Mesendoderm (in vitro differentiated cells): ENCODE results near the gene MLLT3.

Experiments used
- DNase-seq: peaks from one replicate; pipeline ENCODE4 v3.0.0; 2013
- H2AK5ac ChIP-seq: 2 replicates; pipeline ENCODE4 v1.6.1; 2013; ENCODE audit warnings: low read length, inconsistent platforms
- H2BK120ac ChIP-seq: 2 replicates; pipeline ENCODE4 v1.6.1; 2013; ENCODE audit warnings: low read depth, mild to moderate bottlenecking, low read length, moderate library complexity, mixed read lengths
- H2BK15ac ChIP-seq: replicated peaks from 2 replicates; pipeline ENCODE4 v1.6.1; 2013; ENCODE audit warnings: low read depth, mild to moderate bottlenecking, moderate library complexity
- H2BK5ac ChIP-seq: 2 replicates; pipeline ENCODE4 v1.6.1; 2013; ENCODE audit warnings: low read length, inconsistent platforms
- H3K18ac ChIP-seq: 2 replicates; pipeline ENCODE4 v1.6.1; 2013; ENCODE audit warnings: mild to moderate bottlenecking, low read length, mixed read lengths
- H3K23ac ChIP-seq: one replicate; pipeline ENCODE4 v1.6.1; 2013; ENCODE audit warnings: low read length
- H3K27ac ChIP-seq: 2 replicates; pipeline ENCODE4 v1.5.1; 2013; ENCODE audit warnings: low read depth, mild to moderate bottlenecking, inconsistent platforms, low read length, moderate library complexity
- H3K27me3 ChIP-seq: 2 replicates; pipeline ENCODE4 v1.6.1; 2013; ENCODE audit warnings: low read length, control low read depth, mild to moderate bottlenecking, inconsistent platforms; ENCODE audit not compliant: insufficient read depth, poor library complexity
- H3K36me3 ChIP-seq: 2 replicates; pipeline ENCODE4 v1.6.1; 2013; ENCODE audit warnings: low read length, inconsistent platforms; ENCODE audit not compliant: control insufficient read depth, insufficient read depth
- H3K4ac ChIP-seq: one replicate; pipeline ENCODE4 v1.6.1; 2013; ENCODE audit warnings: low read depth, mild to moderate bottlenecking, low read length, moderate library complexity
- H3K4me1 ChIP-seq: 2 replicates; pipeline ENCODE4 v1.6.1; 2013; ENCODE audit warnings: low read depth, low read length, inconsistent platforms; ENCODE audit not compliant: control insufficient read depth
- H3K4me2 ChIP-seq: 2 replicates; pipeline ENCODE4 v1.6.1; 2013; ENCODE audit warnings: low read length
- H3K4me3 ChIP-seq: 2 replicates; pipeline ENCODE4 v1.5.1; 2013; ENCODE audit warnings: mild to moderate bottlenecking, low read length
- H3K56ac ChIP-seq: one replicate; pipeline ENCODE4 v1.6.1; 2013; ENCODE audit warnings: low read length
- H3K79me1 ChIP-seq: 2 replicates; pipeline ENCODE4 v1.6.1; 2013; ENCODE audit warnings: low read length, inconsistent platforms
- H3K79me2 ChIP-seq: 2 replicates; pipeline ENCODE4 v1.6.1; 2013; ENCODE audit warnings: mild to moderate bottlenecking, low read length; ENCODE audit not compliant: control insufficient read depth, insufficient read depth
- H3K9ac ChIP-seq: 2 replicates; pipeline ENCODE4 v1.6.1; 2013; ENCODE audit warnings: low read length, inconsistent platforms
- H4K5ac ChIP-seq: one replicate; pipeline ENCODE4 v1.6.1; 2013; ENCODE audit warnings: low read length
- H4K8ac ChIP-seq: one replicate; pipeline ENCODE4 v1.6.1; 2013; ENCODE audit warnings: low read depth, mild to moderate bottlenecking, control low read depth, low read length, moderate library complexity
- WGBS: extraction: QIAGEN DNeasy Blood & Tissue Kit; methylation state at CpG from one replicate; pipeline ENCODE4 v1.1.7; 2013; ENCODE audit warnings: low lambda C conversion rate, missing lambda C conversion rate; ENCODE audit not compliant: insufficient coverage; ENCODE audit errors: extremely low coverage; 5-methylcytosine and 5-hydroxymethylcytosine counted together

Gene MLLT3

GRCh38 chr9:20476912-20477521, 145.3 kb downstream of the MLLT3 start:
- H2BK15ac ChIP-seq, result no peak overlapping the region
- no peak overlapping the region for H3K27ac ChIP-seq
- no peaks in the 10 kb centered on the region for H3K79me2 ChIP-seq
- H2BK120ac ChIP-seq, result no peak overlapping the region
- WGBS, result no CpG with 5 or more reads among the region's 2 CpGs
- no peak overlapping the region for H2AK5ac ChIP-seq
- H3K9ac ChIP-seq, result no peak overlapping the region
- no peaks in the 10 kb centered on the region for H3K27me3 ChIP-seq
- no peak overlapping the region for H4K8ac ChIP-seq
- H3K56ac ChIP-seq, result no peak overlapping the region
- no peak overlapping the region for H3K4me2 ChIP-seq
- no peak overlapping the region for H3K4me3 ChIP-seq
- peaks cover 2% of the 10 kb centered on the region for H3K4me1 ChIP-seq
- no peaks in the 10 kb centered on the region for H3K79me1 ChIP-seq
- no peak overlapping the region for H3K18ac ChIP-seq
- no peak overlapping the region for H2BK5ac ChIP-seq
- no peak overlapping the region for H4K5ac ChIP-seq
- no peak overlapping the region for H3K23ac ChIP-seq
- no peak for DNase-seq
- H3K36me3 ChIP-seq, result no peaks in the 10 kb centered on the region
- H3K4ac ChIP-seq, result no peak overlapping the region

- Histone ChIP-seq H2AK5ac (no peak overlapping the region), H3K4ac (no peak overlapping the region), H3K27ac (no peak overlapping the region), H2BK15ac (no peak overlapping the region), H3K9ac (no peak overlapping the region), H3K18ac (no peak overlapping the region), H3K79me1 (no peaks in the 10 kb centered on the region), H3K4me2 (no peak overlapping the region), H3K4me1 (peaks cover 2% of the 10 kb centered on the region), H3K79me2 (no peaks in the 10 kb centered on the region), H4K8ac (no peak overlapping the region), H3K4me3 (no peak overlapping the region), H3K36me3 (no peaks in the 10 kb centered on the region), H2BK120ac (no peak overlapping the region), H4K5ac (no peak overlapping the region), H3K56ac (no peak overlapping the region), H3K27me3 (no peaks in the 10 kb centered on the region), H3K23ac (no peak overlapping the region), H2BK5ac (no peak overlapping the region)
- WGBS, result no CpG with 5 or more reads among the region's 5 CpGs
- no peak for DNase-seq
Observed at GRCh38 chr9:20474496-20474895, 147.8 kb downstream of the MLLT3 start.

- Histone ChIP-seq H3K4me1 (peaks cover 2% of the 10 kb centered on the region), H3K56ac (no peak overlapping the region), H3K27me3 (no peaks in the 10 kb centered on the region), H3K4ac (no peak overlapping the region), H3K79me2 (no peaks in the 10 kb centered on the region), H3K23ac (no peak overlapping the region), H4K5ac (no peak overlapping the region), H2BK15ac (no peak overlapping the region), H4K8ac (no peak overlapping the region), H2BK120ac (no peak overlapping the region), H3K18ac (no peak overlapping the region), H3K27ac (no peak overlapping the region), H2AK5ac (no peak overlapping the region), H2BK5ac (no peak overlapping the region), H3K4me3 (no peak overlapping the region), H3K9ac (no peak overlapping the region), H3K79me1 (no peaks in the 10 kb centered on the region), H3K36me3 (no peaks in the 10 kb centered on the region), H3K4me2 (no peak overlapping the region)
- DNase-seq, result no peak
Observed at GRCh38 chr9:20473515-20474013, 148.7 kb downstream of the MLLT3 start.

- Histone ChIP-seq H3K18ac (no peak overlapping the region), H4K5ac (no peak overlapping the region), H2BK120ac (no peak overlapping the region), H3K4me3 (no peak overlapping the region), H2AK5ac (no peak overlapping the region), H3K56ac (no peak overlapping the region), H3K4me2 (no peak overlapping the region), H3K79me1 (no peaks in the 10 kb centered on the region), H3K9ac (no peak overlapping the region), H3K79me2 (no peaks in the 10 kb centered on the region), H4K8ac (no peak overlapping the region), H2BK15ac (no peak overlapping the region), H3K27ac (no peak overlapping the region), H2BK5ac (no peak overlapping the region), H3K4ac (no peak overlapping the region), H3K36me3 (no peaks in the 10 kb centered on the region), H3K27me3 (no peaks in the 10 kb centered on the region), H3K4me1 (no peaks in the 10 kb centered on the region), H3K23ac (no peak overlapping the region)
- no peak for DNase-seq
- WGBS, result no CpG with 5 or more reads among the region's 2 CpGs
Observed at GRCh38 chr9:20472342-20473045, 149.8 kb downstream of the MLLT3 start.

GRCh38 chr9:20466328-20467008, 155.8 kb downstream of the MLLT3 start:
- H4K8ac ChIP-seq, result no peak overlapping the region
- H3K79me2 ChIP-seq, result no peaks in the 10 kb centered on the region
- no peaks in the 10 kb centered on the region for H3K4me1 ChIP-seq
- H3K4me2 ChIP-seq, result no peak overlapping the region
- no peak overlapping the region for H2BK120ac ChIP-seq
- no peak overlapping the region for H2AK5ac ChIP-seq
- H3K4ac ChIP-seq, result no peak overlapping the region
- no peak overlapping the region for H3K23ac ChIP-seq
- no peak overlapping the region for H3K56ac ChIP-seq
- H3K9ac ChIP-seq, result no peak overlapping the region
- no peak overlapping the region for H2BK15ac ChIP-seq
- H3K27me3 ChIP-seq, result no peaks in the 10 kb centered on the region
- no peak overlapping the region for H3K27ac ChIP-seq
- H3K36me3 ChIP-seq, result no peaks in the 10 kb centered on the region
- WGBS, result no CpG with 5 or more reads among the region's 1 CpG
- H2BK5ac ChIP-seq, result no peak overlapping the region
- H3K4me3 ChIP-seq, result no peak overlapping the region
- peak; percentile 21 for DNase-seq
- no peaks in the 10 kb centered on the region for H3K79me1 ChIP-seq
- no peak overlapping the region for H4K5ac ChIP-seq
- no peak overlapping the region for H3K18ac ChIP-seq
